ENCODE measurements around the gene ENG. TPM values are rescaled to one million over a fixed set of nuclear protein-coding genes. Genes with fewer than 3 reads are reported as not detected.
"Not testable (repeated sequence)": the region's sequence is repeated elsewhere in the genome, so short reads cannot be mapped to it uniquely, and the experiment has no call there.

The ENG gene
- total RNA-seq, 3 donors from 2014 or later (not counting 1 experiment from before 2014, with no cell fraction given): 8.5 to 13.6 (median 12.3) TPM

GRCh38 chr9:127841087-127841835 is 13.2 kb downstream of the ENG start:
- H3K4me3 ChIP-seq (ENCODE audit: low read length): no peak overlapping the region
- H3K4me1 Mint-ChIP-seq: no peaks in the 10 kb centered on the region
- no peaks in the 10 kb centered on the region for H3K27me3 Mint-ChIP-seq (ENCODE audit: low read depth in 2 of 2)
- no peak overlapping the region for H3K27ac Mint-ChIP-seq
- no peaks in the 10 kb centered on the region for H3K9me3 Mint-ChIP-seq
- H3K9me3 ChIP-seq (ENCODE audit: control insufficient read depth, insufficient read depth, low read length): no peaks in the 10 kb centered on the region
- no peak for TF ChIP-seq CTCF (IDR thresholded peaks at IDR 0.05)
- H3K36me3 Mint-ChIP-seq: no peaks in the 10 kb centered on the region
- WGBS (ENCODE audit: insufficient coverage): 89% methylated on average over 15 of the region's 15 CpGs
- H3K27me3 ChIP-seq (ENCODE audit: control insufficient read depth, insufficient read depth, low read length): no peaks in the 10 kb centered on the region
- no peak overlapping the region for H3K27ac ChIP-seq (ENCODE audit: low read length)
- H3K4me1 ChIP-seq (ENCODE audit: control insufficient read depth, insufficient read depth, low read length): peaks cover 3% of the 10 kb centered on the region
- no peak overlapping the region for H3K4me3 Mint-ChIP-seq
- ATAC-seq (no peak), DNase-seq (no peak)
- intact Hi-C loops (cut with micrococcal nuclease): no loop called here
- H3K36me3 ChIP-seq (ENCODE audit: control insufficient read depth, insufficient read depth, low read length): peaks cover 4% of the 10 kb centered on the region

DNA sequence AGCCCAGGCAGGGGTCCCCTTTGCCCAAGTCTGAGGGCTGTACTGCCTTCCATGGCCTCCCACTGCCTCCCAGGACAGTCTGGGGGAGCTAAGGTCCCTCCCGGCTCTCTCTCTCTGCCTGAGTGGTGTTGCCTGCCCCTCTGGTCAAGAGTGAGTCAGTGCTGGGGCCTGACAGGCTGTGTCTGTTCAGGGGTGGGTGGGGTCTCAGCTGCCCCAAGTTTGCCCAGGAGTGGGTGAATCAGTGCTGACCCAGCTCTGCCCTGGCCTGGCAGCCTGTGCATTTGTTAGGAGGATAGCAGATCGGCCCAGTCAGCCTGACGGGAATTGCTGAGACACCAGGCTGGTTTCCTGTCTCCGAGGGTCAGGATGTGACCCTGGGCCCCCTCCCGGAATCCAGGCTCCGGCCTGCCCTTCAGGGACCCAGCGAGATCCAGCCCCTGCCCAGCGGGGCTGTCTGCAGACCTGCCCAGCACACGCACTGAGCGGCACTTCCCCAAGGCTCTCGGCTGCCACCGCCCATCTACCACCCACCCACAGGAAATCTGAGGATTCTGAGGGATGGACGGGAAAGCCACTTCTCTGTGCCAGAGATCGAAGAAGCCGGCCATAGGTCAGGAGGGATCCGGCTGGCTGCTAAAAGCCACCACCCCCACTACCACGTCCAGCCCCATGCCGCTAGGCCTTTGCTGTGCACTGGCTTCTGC is 15.9 kb downstream of the ENG start:
- no peaks in the 10 kb centered on the region for H3K9me3 Mint-ChIP-seq
- intact Hi-C loops (cut with micrococcal nuclease): no loop called here
- H3K4me3 Mint-ChIP-seq: no peak overlapping the region
- H3K4me1 Mint-ChIP-seq: no peaks in the 10 kb centered on the region
- ATAC-seq: peak in 1 of 3 donors; percentile 40
- Histone ChIP-seq H3K9me3 (ENCODE audit: control insufficient read depth, insufficient read depth, low read length) (no peaks in the 10 kb centered on the region), H3K27me3 (ENCODE audit: control insufficient read depth, insufficient read depth, low read length) (no peaks in the 10 kb centered on the region), H3K36me3 (ENCODE audit: control insufficient read depth, insufficient read depth, low read length) (peaks cover 4% of the 10 kb centered on the region), H3K4me3 (ENCODE audit: low read length) (no peak overlapping the region), H3K27ac (ENCODE audit: low read length) (no peak overlapping the region), H3K4me1 (ENCODE audit: control insufficient read depth, insufficient read depth, low read length) (peaks cover 14% of the 10 kb centered on the region)
- WGBS (ENCODE audit: insufficient coverage): 69% methylated on average over 18 of the region's 18 CpGs
- H3K27me3 Mint-ChIP-seq (ENCODE audit: low read depth in 2 of 2): no peaks in the 10 kb centered on the region
- TF ChIP-seq CTCF (IDR thresholded peaks at IDR 0.05): no peak
- no peak for DNase-seq
- H3K36me3 Mint-ChIP-seq: no peaks in the 10 kb centered on the region
- H3K27ac Mint-ChIP-seq: peak overlapping the region in 1 of 2 donors; percentile 63

- Mint-ChIP-seq H3K36me3 (no peaks in the 10 kb centered on the region), H3K9me3 (no peaks in the 10 kb centered on the region), H3K4me3 (no peak overlapping the region), H3K27ac (no peak overlapping the region), H3K27me3 (ENCODE audit: low read depth in 2 of 2) (no peaks in the 10 kb centered on the region), H3K4me1 (no peaks in the 10 kb centered on the region)
- ATAC-seq (no peak), DNase-seq (no peak)
- no peak for TF ChIP-seq CTCF (IDR thresholded peaks at IDR 0.05)
- intact Hi-C loops (cut with micrococcal nuclease): no loop called here
- no peaks in the 10 kb centered on the region for H3K27me3 ChIP-seq (ENCODE audit: control insufficient read depth, insufficient read depth, low read length)
- H3K27ac ChIP-seq (ENCODE audit: low read length): no peak overlapping the region
- no peak overlapping the region for H3K4me3 ChIP-seq (ENCODE audit: low read length)
- 58% methylated on average over 4 of the region's 4 CpGs for WGBS (ENCODE audit: insufficient coverage)
- H3K4me1 ChIP-seq (ENCODE audit: control insufficient read depth, insufficient read depth, low read length): peaks cover 14% of the 10 kb centered on the region
- H3K36me3 ChIP-seq (ENCODE audit: control insufficient read depth, insufficient read depth, low read length): peaks cover 4% of the 10 kb centered on the region
- no peaks in the 10 kb centered on the region for H3K9me3 ChIP-seq (ENCODE audit: control insufficient read depth, insufficient read depth, low read length)
Measured at GRCh38 chr9:127837346-127837745, 17.1 kb downstream of the ENG start.

GRCh38 chr9:127836561-127836960 is 17.9 kb downstream of the ENG start:
- H3K4me1 Mint-ChIP-seq; H3K9me3 ChIP-seq (ENCODE audit: control insufficient read depth, insufficient read depth, low read length); intact Hi-C loops (cut with micrococcal nuclease); H3K27me3 ChIP-seq (ENCODE audit: control insufficient read depth, insufficient read depth, low read length); DNase-seq; H3K36me3 ChIP-seq (ENCODE audit: control insufficient read depth, insufficient read depth, low read length); ATAC-seq; H3K9me3 Mint-ChIP-seq; H3K4me3 ChIP-seq (ENCODE audit: low read length); H3K36me3 Mint-ChIP-seq; H3K27ac ChIP-seq (ENCODE audit: low read length); H3K4me3 Mint-ChIP-seq; H3K27me3 Mint-ChIP-seq (ENCODE audit: low read depth in 2 of 2); H3K27ac Mint-ChIP-seq: not testable (repeated sequence)
- 93% methylated on average over 3 of the region's 3 CpGs for WGBS (ENCODE audit: insufficient coverage)
- peaks cover 14% of the 10 kb centered on the region for H3K4me1 ChIP-seq (ENCODE audit: control insufficient read depth, insufficient read depth, low read length)

Measured in natural killer cell (primary cell).